HCT116 (cell line): ENCODE results near the gene MME. TPM values are rescaled to one million over a fixed set of nuclear protein-coding genes. Genes with fewer than 3 reads are reported as not detected.

Experiments used
- ATAC-seq: fragments of 200-7000 bp; cut with Tn5 transposase; 2 replicates; pipeline ENCODE4 v1.9.1; 2020; ENCODE audit warnings: mild to moderate bottlenecking, moderate library complexity
- BruUV-seq: library from RNA; stranded (reverse); fragments of 400-500 nt; replicated peaks from 2 replicates; lab custom pipeline; 2021; lab: Mats Ljungman, UMichigan
- CTCF ChIA-PET: fragments of 300-600 bp; sonication (Branson Sonifier 250); formaldehyde crosslinking; loops from one replicate; lab custom pipeline; 2021; ENCODE audit warnings: antibody characterized with exemption; lab: Charles Lee
- POLR2A ChIA-PET: fragments of 300-600, 350-600 bp; sonication (Branson Sonifier 250); formaldehyde crosslinking; loops from one replicate; lab custom pipeline; 2021; ENCODE audit warnings: antibody characterized with exemption; lab: Charles Lee
- RAD21 ChIA-PET, 2 experiments: fragments of 300-600 bp; sonication (Branson Sonifier 250); formaldehyde crosslinking; loops; one replicate each; lab custom pipeline; 2023; ENCODE audit warnings: low total read pairs in 2 of 2; ENCODE audit not compliant: uncharacterized antibody in 2 of 2, unreplicated experiment in 2 of 2, low non-redundant PET in 1 of 2; lab: Charles Lee
- DNase-seq: peaks from one replicate; pipeline ENCODE4 v3.0.0-alpha.2; 2010; ENCODE audit warnings: low read depth, low spot score
- H2AFZ ChIP-seq: fragments of 200-600 bp; shearing (Covaris generic), sonication (generic); 2 replicates; pipeline ENCODE4 v1.6.1; 2017; ENCODE audit warnings: low read depth, mixed run types, mixed read lengths, antibody characterized with exemption, low read length; ENCODE audit not compliant: poor library complexity, severe bottlenecking
- H3K27ac ChIP-seq: 2 replicates; pipeline ENCODE4 v1.5.1; 2012; ENCODE audit warnings: low read depth, low read length
- H3K27me3 ChIP-seq: fragments of 200-600 bp; sonication (generic); 2 replicates; pipeline ENCODE4 v1.6.1; 2016; ENCODE audit warnings: mixed run types, low read length, mixed read lengths; ENCODE audit not compliant: insufficient read depth
- H3K36me3 ChIP-seq, 2 experiments: fragments of 200-500 bp in 1 of 2; fragments of 200-600 bp in 1 of 2; sonication (Bioruptor generic) in 1 of 2; sonication (generic) in 1 of 2; 2 replicates each; pipeline versions ENCODE4 v1.5.1 to v1.6.1; 2014 to 2016; ENCODE audit warnings: low read length in 2 of 2, inconsistent platforms in 1 of 2, mixed read lengths in 1 of 2, mixed run types in 1 of 2; ENCODE audit not compliant: insufficient read depth in 2 of 2, control insufficient read depth in 1 of 2
- H3K4me1 ChIP-seq, 2 experiments: fragments of 200-600 bp in 1 of 2; sonication (generic) in 1 of 2; 2 replicates each; pipeline versions ENCODE4 v1.5.1 to v1.6.1; 2012 to 2017; ENCODE audit warnings: low read length in 2 of 2, inconsistent platforms in 1 of 2, mild to moderate bottlenecking in 1 of 2, mixed read lengths in 1 of 2, mixed run types in 1 of 2, moderate library complexity in 1 of 2; ENCODE audit not compliant: insufficient read depth in 2 of 2, control insufficient read depth in 1 of 2
- H3K4me2 ChIP-seq: fragments of 200-600 bp; sonication (generic); 2 replicates; pipeline ENCODE4 v1.6.1; 2017; ENCODE audit warnings: mixed run types, low read length, mixed read lengths
- H3K4me3 ChIP-seq, 2 experiments: fragments of 200-600 bp in 1 of 2; sonication (generic) in 1 of 2; replicated peaks in 1 of 2; 2 replicates each; pipeline ENCODE4 v1.5.1; 2011 to 2016; ENCODE audit warnings: low read length in 2 of 2, control low read depth in 1 of 2, low read depth in 1 of 2, mild to moderate bottlenecking in 1 of 2, mixed read lengths in 1 of 2, mixed run types in 1 of 2
- H3K79me2 ChIP-seq: fragments of 200-600 bp; sonication (generic); 2 replicates; pipeline ENCODE4 v1.6.1; 2017; ENCODE audit warnings: mild to moderate bottlenecking, mixed run types, low read length, moderate library complexity, mixed read lengths; ENCODE audit not compliant: insufficient read depth
- H3K9ac ChIP-seq: fragments of 200-600 bp; sonication (generic); 2 replicates; pipeline ENCODE4 v1.6.1; 2016; ENCODE audit warnings: low read length, mixed read lengths
- H3K9me2 ChIP-seq: fragments of 200-600 bp; sonication (generic), shearing (Covaris generic); 2 replicates; pipeline ENCODE4 v1.6.1; 2017; ENCODE audit warnings: mixed run types, mild to moderate bottlenecking, moderate library complexity; ENCODE audit not compliant: insufficient read depth
- H3K9me3 ChIP-seq, 2 experiments: fragments of 200-500 bp in 1 of 2; fragments of 200-600 bp in 1 of 2; sonication (Bioruptor generic) in 1 of 2; sonication (generic) in 1 of 2; 2 replicates each; pipeline ENCODE4 v1.6.1; 2014 to 2017; ENCODE audit warnings: low read length in 2 of 2, mixed read lengths in 2 of 2, inconsistent platforms in 1 of 2, low read depth in 1 of 2, mild to moderate bottlenecking in 1 of 2, mixed run types in 1 of 2, moderate library complexity in 1 of 2; ENCODE audit not compliant: control insufficient read depth in 1 of 2, insufficient read depth in 1 of 2
- H4K20me1 ChIP-seq: fragments of 200-600 bp; sonication (generic), shearing (Covaris generic); 2 replicates; pipeline ENCODE4 v1.6.1; 2017; ENCODE audit warnings: mixed run types, mild to moderate bottlenecking, moderate library complexity; ENCODE audit not compliant: insufficient read depth
- CBX3 ChIP-seq: IDR thresholded peaks from 2 replicates; pipeline ENCODE4 v1.6.1; 2012; ENCODE audit warnings: low read depth
- CEBPB ChIP-seq: IDR thresholded peaks from 2 replicates; pipeline ENCODE4 v1.6.1; 2012; ENCODE audit warnings: low read depth
- ELF1 ChIP-seq: IDR thresholded peaks from 2 replicates; pipeline ENCODE4 v1.6.1; 2012; ENCODE audit warnings: low read depth, borderline replicate concordance
- FOSL1 ChIP-seq: IDR thresholded peaks from 2 replicates; pipeline ENCODE4 v1.6.1; 2012; ENCODE audit warnings: low read depth
- JUND ChIP-seq: IDR thresholded peaks from 2 replicates; pipeline ENCODE4 v1.6.1; 2012
- POLR2AphosphoS5 ChIP-seq: IDR thresholded peaks from 2 replicates; pipeline ENCODE4 v1.6.1; 2011; ENCODE audit warnings: mild to moderate bottlenecking, low read depth, low read length, moderate library complexity
- RAD21 ChIP-seq: IDR thresholded peaks from 2 replicates; pipeline ENCODE4 v1.6.1; 2012; ENCODE audit warnings: low read depth, mild to moderate bottlenecking
- SP1 ChIP-seq: IDR thresholded peaks from 2 replicates; pipeline ENCODE4 v1.6.1; 2012; ENCODE audit warnings: low read depth
- SRF ChIP-seq: IDR thresholded peaks from 2 replicates; pipeline ENCODE4 v1.6.1; 2012; ENCODE audit warnings: low read depth
- TCF7L2 ChIP-seq: IDR thresholded peaks from 2 replicates; pipeline ENCODE4 v1.7.0; 2011; ENCODE audit warnings: borderline replicate concordance, inconsistent platforms; ENCODE audit not compliant: insufficient read depth, insufficient read length; ENCODE audit errors: extremely low read depth
- ZNF274 ChIP-seq: fragments of 200-500 bp; sonication (Bioruptor generic); IDR thresholded peaks from 2 replicates; pipeline ENCODE4 v1.6.1; 2014; ENCODE audit warnings: mild to moderate bottlenecking, low read depth, low read length, inconsistent platforms
- intact Hi-C: fragments of 100-400 bp; cut with micrococcal nuclease; formaldehyde crosslinking; loops from 2 replicates; pipeline ENCODE4 v1.10.0; 2022
- total RNA-seq: library from RNA; stranded (reverse); gene quantifications from one replicate; pipeline ENCODE4 v1.2.1, GENCODE V29; 2021; ENCODE audit not compliant: unreplicated experiment
- TF ChIP-seq, protein P1 (sequence below): IDR thresholded peaks from 2 replicates; pipeline ENCODE4 v1.6.1; 2011; ENCODE audit warnings: mild to moderate bottlenecking, low read length, moderate library complexity; ENCODE audit not compliant: insufficient replicate concordance; ENCODE audit errors: extremely low read depth
- TF ChIP-seq, protein P2 (sequence below): IDR thresholded peaks from 2 replicates; pipeline ENCODE4 v1.6.1; 2012
- TF ChIP-seq, protein P3 (sequence below), 3 experiments: fragments of 200-600 bp in 1 of 3; sonication (generic) in 1 of 3; IDR thresholded peaks in 2 of 3; conservative IDR thresholded peaks in 1 of 3; 2 replicates each; pipeline ENCODE4 v1.5.1; 2012 to 2017; ENCODE audit warnings: low read depth in 2 of 3, low read length in 2 of 3, antibody characterized with exemption in 1 of 3, borderline replicate concordance in 1 of 3, control low read depth in 1 of 3, mild to moderate bottlenecking in 1 of 3, mixed read lengths in 1 of 3, mixed run types in 1 of 3, moderate library complexity in 1 of 3; ENCODE audit not compliant: insufficient read depth in 1 of 3

The MME gene
- total RNA-seq, 1 experiment from 2014 or later: 0.34 TPM

DNA sequence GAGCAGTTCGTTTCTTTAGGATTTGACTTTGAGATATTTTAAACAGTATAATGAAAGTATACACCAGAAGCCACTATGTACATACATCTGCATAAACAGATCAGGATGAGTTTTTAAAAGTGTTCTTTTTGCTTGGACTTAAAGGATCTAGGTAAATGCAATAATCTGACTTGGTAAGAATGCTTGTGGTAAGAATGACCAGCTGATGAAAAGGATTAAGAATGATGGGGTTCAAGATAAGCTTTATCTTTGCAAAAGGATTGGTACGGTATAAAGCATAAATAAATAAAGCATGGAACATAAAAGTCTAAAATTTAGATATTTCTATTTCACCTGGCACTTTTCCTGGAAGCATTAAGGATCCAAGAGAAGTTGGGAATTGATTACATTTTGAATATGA is 9.8 kb upstream of the MME start:
- no peak overlapping the region for H3K27ac ChIP-seq
- CTCF ChIA-PET: no interaction called here
- H3K79me2 ChIP-seq: no peaks in the 10 kb centered on the region
- no peak overlapping the region for H3K4me3 ChIP-seq
- no peak for DNase-seq
- no peak for ATAC-seq
- peaks cover 0 to 4% of the 10 kb centered on the region in 2 experiments; a peak in 1 of 4 replicates for H3K4me1 ChIP-seq
- H4K20me1 ChIP-seq: no peaks in the 10 kb centered on the region
- no peak overlapping the region for H2AFZ ChIP-seq
- no peaks in the 10 kb centered on the region for H3K9me2 ChIP-seq
- TF ChIP-seq, protein P1, sequence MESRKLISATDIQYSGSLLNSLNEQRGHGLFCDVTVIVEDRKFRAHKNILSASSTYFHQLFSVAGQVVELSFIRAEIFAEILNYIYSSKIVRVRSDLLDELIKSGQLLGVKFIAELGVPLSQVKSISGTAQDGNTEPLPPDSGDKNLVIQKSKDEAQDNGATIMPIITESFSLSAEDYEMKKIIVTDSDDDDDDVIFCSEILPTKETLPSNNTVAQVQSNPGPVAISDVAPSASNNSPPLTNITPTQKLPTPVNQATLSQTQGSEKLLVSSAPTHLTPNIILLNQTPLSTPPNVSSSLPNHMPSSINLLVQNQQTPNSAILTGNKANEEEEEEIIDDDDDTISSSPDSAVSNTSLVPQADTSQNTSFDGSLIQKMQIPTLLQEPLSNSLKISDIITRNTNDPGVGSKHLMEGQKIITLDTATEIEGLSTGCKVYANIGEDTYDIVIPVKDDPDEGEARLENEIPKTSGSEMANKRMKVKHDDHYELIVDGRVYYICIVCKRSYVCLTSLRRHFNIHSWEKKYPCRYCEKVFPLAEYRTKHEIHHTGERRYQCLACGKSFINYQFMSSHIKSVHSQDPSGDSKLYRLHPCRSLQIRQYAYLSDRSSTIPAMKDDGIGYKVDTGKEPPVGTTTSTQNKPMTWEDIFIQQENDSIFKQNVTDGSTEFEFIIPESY: no peak
- no peak for TF ChIP-seq CEBPB
- TF ChIP-seq, protein P2, sequence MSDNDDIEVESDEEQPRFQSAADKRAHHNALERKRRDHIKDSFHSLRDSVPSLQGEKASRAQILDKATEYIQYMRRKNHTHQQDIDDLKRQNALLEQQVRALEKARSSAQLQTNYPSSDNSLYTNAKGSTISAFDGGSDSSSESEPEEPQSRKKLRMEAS: no peak
- no peak for TF ChIP-seq JUND
- TF ChIP-seq ZNF274: no peak
- TF ChIP-seq, all 23 proteins: peak for 0
- POLR2A ChIA-PET: no interaction called here
- intact Hi-C loops: no loop called here
- RAD21 ChIA-PET: no interaction called here
- no TSS peak for BruUV-seq
- no peaks in the 10 kb centered on the region for H3K9me3 ChIP-seq
- no peak overlapping the region for H3K4me2 ChIP-seq
- no peaks in the 10 kb centered on the region for H3K36me3 ChIP-seq
- no peaks in the 10 kb centered on the region for H3K27me3 ChIP-seq
- H3K9ac ChIP-seq: no peak overlapping the region

DNA sequence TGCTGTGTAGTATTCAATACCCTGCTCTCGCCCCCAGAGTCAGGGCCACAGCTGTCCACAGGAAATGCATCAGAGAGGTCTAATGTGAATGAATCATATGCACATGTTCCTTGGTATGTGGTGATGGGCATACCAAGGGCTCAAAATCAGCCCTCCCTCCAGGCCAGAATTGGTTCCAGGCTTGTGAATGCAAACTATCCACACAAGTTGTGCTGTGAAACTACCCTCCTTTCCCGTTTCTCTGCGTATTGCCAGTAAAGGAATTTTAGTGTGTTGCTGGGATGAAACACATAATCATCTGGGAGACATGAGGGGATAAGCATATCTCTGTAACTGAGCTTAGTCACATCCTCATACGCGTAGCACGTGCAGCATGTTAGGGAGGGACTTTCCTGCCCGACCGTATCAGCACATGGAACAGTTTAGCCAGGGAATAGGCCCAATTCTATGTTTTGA is 9.2 kb upstream of the MME start:
- no peak overlapping the region for H3K9ac ChIP-seq
- no peak overlapping the region for H3K27ac ChIP-seq
- CTCF ChIA-PET: no interaction called here
- no peaks in the 10 kb centered on the region for H4K20me1 ChIP-seq
- RAD21 ChIA-PET: no interaction called here
- peaks cover 0 to 4% of the 10 kb centered on the region in 2 experiments; a peak in 1 of 4 replicates for H3K4me1 ChIP-seq
- no peak for ATAC-seq
- H3K9me3 ChIP-seq: no peaks in the 10 kb centered on the region
- no peak overlapping the region for H2AFZ ChIP-seq
- no peaks in the 10 kb centered on the region for H3K79me2 ChIP-seq
- DNase-seq: no peak
- POLR2A ChIA-PET: no interaction called here
- H3K36me3 ChIP-seq: no peaks in the 10 kb centered on the region
- intact Hi-C loops: no loop called here
- H3K27me3 ChIP-seq: no peaks in the 10 kb centered on the region
- no TSS peak for BruUV-seq
- no peaks in the 10 kb centered on the region for H3K9me2 ChIP-seq
- H3K4me2 ChIP-seq: no peak overlapping the region
- no peak overlapping the region for H3K4me3 ChIP-seq
- TF ChIP-seq ELF1: no peak
- TF ChIP-seq, protein P3, sequence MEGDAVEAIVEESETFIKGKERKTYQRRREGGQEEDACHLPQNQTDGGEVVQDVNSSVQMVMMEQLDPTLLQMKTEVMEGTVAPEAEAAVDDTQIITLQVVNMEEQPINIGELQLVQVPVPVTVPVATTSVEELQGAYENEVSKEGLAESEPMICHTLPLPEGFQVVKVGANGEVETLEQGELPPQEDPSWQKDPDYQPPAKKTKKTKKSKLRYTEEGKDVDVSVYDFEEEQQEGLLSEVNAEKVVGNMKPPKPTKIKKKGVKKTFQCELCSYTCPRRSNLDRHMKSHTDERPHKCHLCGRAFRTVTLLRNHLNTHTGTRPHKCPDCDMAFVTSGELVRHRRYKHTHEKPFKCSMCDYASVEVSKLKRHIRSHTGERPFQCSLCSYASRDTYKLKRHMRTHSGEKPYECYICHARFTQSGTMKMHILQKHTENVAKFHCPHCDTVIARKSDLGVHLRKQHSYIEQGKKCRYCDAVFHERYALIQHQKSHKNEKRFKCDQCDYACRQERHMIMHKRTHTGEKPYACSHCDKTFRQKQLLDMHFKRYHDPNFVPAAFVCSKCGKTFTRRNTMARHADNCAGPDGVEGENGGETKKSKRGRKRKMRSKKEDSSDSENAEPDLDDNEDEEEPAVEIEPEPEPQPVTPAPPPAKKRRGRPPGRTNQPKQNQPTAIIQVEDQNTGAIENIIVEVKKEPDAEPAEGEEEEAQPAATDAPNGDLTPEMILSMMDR (IDR thresholded peaks at IDR 0.05 in 2 of 3, conservative IDR thresholded peaks at IDR 0.05 in 1 of 3; ENCODE audit: borderline replicate concordance in 1 of 3, insufficient read depth in 1 of 3, low read depth in 2 of 3, low read length in 2 of 3): no peak
- no peak for TF ChIP-seq POLR2AphosphoS5
- TF ChIP-seq, protein P2: no peak
- no peak for TF ChIP-seq CBX3
- TF ChIP-seq SRF: no peak
- TF ChIP-seq CEBPB: no peak
- TF ChIP-seq TCF7L2: no peak
- no peak for TF ChIP-seq RAD21
- TF ChIP-seq SP1: no peak
- no peak for TF ChIP-seq FOSL1
